Activated CD4-positive, CD25-positive, alpha-beta regulatory T cell treated with anti-CD3 and anti-CD28 coated beads, Interleukin-2, amount 50 U/mL, for 24 hours (primary cell): Measurements from ENCODE around the gene NPHP1.
"Not testable (repeated sequence)": the region's sequence is repeated elsewhere in the genome, so short reads cannot be mapped to it uniquely, and the experiment has no call there.

Experiments
- ATAC-seq, 2 donors: fragments of 150-1000 bp; cut with Tn5 transposase; one replicate each; pipeline ENCODE4 v1.10.0; 2021; ENCODE audit warnings: mild to moderate bottlenecking in 1 of 2, moderate library complexity in 1 of 2

NPHP1 gene

GRCh38 chr2:110197452-110197851 is 7.4 kb downstream of the NPHP1 start:
- ATAC-seq = no peak

- not testable (repeated sequence) for ATAC-seq
These were observed 14.6 kb downstream of the NPHP1 start for GRCh38 chr2:110190169-110190568.

- no peak for ATAC-seq
These were observed 22.4 kb downstream of the NPHP1 start for GRCh38 chr2:110182449-110182848.

GRCh38 chr2:110180036-110180435 is 24.8 kb downstream of the NPHP1 start:
- no peak for ATAC-seq

- peak; percentile 41 to 75 for ATAC-seq
These were observed 31.3 kb downstream of the NPHP1 start for GRCh38 chr2:110173523-110173922.

- ATAC-seq = no peak
These were observed 32.3 kb downstream of the NPHP1 start for GRCh38 chr2:110172506-110172905.

GRCh38 chr2:110170102-110170501 is 34.7 kb downstream of the NPHP1 start:
- no peak for ATAC-seq

- no peak for ATAC-seq
These were observed 37.4 kb downstream of the NPHP1 start for GRCh38 chr2:110167326-110168000.

- no peak for ATAC-seq
These were observed 38.5 kb downstream of the NPHP1 start for GRCh38 chr2:110166266-110166665.

GRCh38 chr2:110157153-110157793 is 47.5 kb downstream of the NPHP1 start:
- peak in 1 of 2 donors; percentile 49 for ATAC-seq

GRCh38 chr2:110154828-110155227 is 50.0 kb downstream of the NPHP1 start:
- not testable (repeated sequence) for ATAC-seq

GRCh38 chr2:110154188-110154587 is 50.6 kb downstream of the NPHP1 start:
- not testable (repeated sequence) for ATAC-seq

GRCh38 chr2:110153416-110153815 is 51.4 kb downstream of the NPHP1 start:
- ATAC-seq = no peak

- no peak for ATAC-seq
These were observed 51.9 kb downstream of the NPHP1 start for GRCh38 chr2:110152943-110153342.

GRCh38 chr2:110149330-110150220 is 55.2 kb downstream of the NPHP1 start:
- ATAC-seq = peak; percentile 76 to 83

- no peak for ATAC-seq
These were observed 57.9 kb downstream of the NPHP1 start for GRCh38 chr2:110146945-110147332.

GRCh38 chr2:110146183-110146944 is 58.4 kb downstream of the NPHP1 start:
- ATAC-seq = no peak

GRCh38 chr2:110143982-110144381 is 60.8 kb downstream of the NPHP1 start:
- ATAC-seq = no peak

GRCh38 chr2:110140401-110140800 is 64.4 kb downstream of the NPHP1 start:
- ATAC-seq = no peak

- ATAC-seq = peak in 1 of 2 donors; percentile 55
These were observed 70.8 kb downstream of the NPHP1 start for GRCh38 chr2:110134025-110134424.

- ATAC-seq = no peak
These were observed 73.6 kb downstream of the NPHP1 start for GRCh38 chr2:110131166-110131565.

GRCh38 chr2:110130757-110131156 is 74.1 kb downstream of the NPHP1 start:
- no peak for ATAC-seq

- ATAC-seq = no peak
These were observed 77.9 kb downstream of the NPHP1 start for GRCh38 chr2:110126906-110127305.
